ENCODE measurements around the gene RNF115.

The RNF115 gene

GRCh38 chr1:145707183-145707867, 116.6 kb downstream of the RNF115 start, which contains the start of gene PDZK1:
Gene PDZK1, minus strand, starts transcription at chr1:145707368. Its CDS starts 19,347 bp downstream, at chr1:145688021.
- in situ Hi-C loops (cut with MboI; ENCODE audit: low sequenced_read_pairs), result no loop called here

- in situ Hi-C loops (cut with MboI; ENCODE audit: low sequenced_read_pairs), result no loop called here
Observed at GRCh38 chr1:145706086-145706664, 117.7 kb downstream of the RNF115 start.

GRCh38 chr1:145705622-145706021, 118.3 kb downstream of the RNF115 start:
- in situ Hi-C loops (cut with MboI; ENCODE audit: low sequenced_read_pairs), result no loop called here

GRCh38 chr1:145702826-145703225, 121.1 kb downstream of the RNF115 start:
- in situ Hi-C loops (cut with MboI; ENCODE audit: low sequenced_read_pairs), result no loop called here

- in situ Hi-C loops (cut with MboI; ENCODE audit: low sequenced_read_pairs), result no loop called here
Observed at GRCh38 chr1:145702052-145702451, 121.8 kb downstream of the RNF115 start.

GRCh38 chr1:145701306-145701862, 122.5 kb downstream of the RNF115 start:
- in situ Hi-C loops (cut with MboI; ENCODE audit: low sequenced_read_pairs), result no loop called here

GRCh38 chr1:145696630-145696960, 127.3 kb downstream of the RNF115 start:
- in situ Hi-C loops (cut with MboI; ENCODE audit: low sequenced_read_pairs), result no loop called here

- in situ Hi-C loops (cut with MboI; ENCODE audit: low sequenced_read_pairs), result no loop called here
Observed at GRCh38 chr1:145695821-145696629, 127.9 kb downstream of the RNF115 start.

GRCh38 chr1:145692785-145693443, 131.0 kb downstream of the RNF115 start:
- in situ Hi-C loops (cut with MboI; ENCODE audit: low sequenced_read_pairs), result no loop called here

GRCh38 chr1:145690587-145691558, 133.0 kb downstream of the RNF115 start:
- in situ Hi-C loops (cut with MboI; ENCODE audit: low sequenced_read_pairs), result no loop called here

- in situ Hi-C loops (cut with MboI; ENCODE audit: low sequenced_read_pairs), result no loop called here
Observed at GRCh38 chr1:145689922-145690321, 134.0 kb downstream of the RNF115 start.

GRCh38 chr1:145688924-145689323, 135.0 kb downstream of the RNF115 start:
- in situ Hi-C loops (cut with MboI; ENCODE audit: low sequenced_read_pairs), result no loop called here

Data from HL-60/S4 treated with retinoic acid at 250 ng/mL for 4 days and 3 days (cell line).